Measurements from ENCODE around the gene CENPX.

Gene CENPX

GRCh38 chr17:81978524-81979298 lies 44.0 kb downstream of the CENPX start:
- Histone ChIP-seq H3K36me3 (ENCODE audit: control insufficient read depth, insufficient read depth, low read length) (peaks cover 17% of the 10 kb centered on the region), H3K27ac (ENCODE audit: low read depth, low read length) (no peak overlapping the region), H3K9me3 (ENCODE audit: control insufficient read depth, insufficient read depth, low read length) (no peaks in the 10 kb centered on the region), H3K4me1 (ENCODE audit: control insufficient read depth, insufficient read depth, low read length) (no peaks in the 10 kb centered on the region), H3K4me3 (ENCODE audit: low read depth, low read length) (peak overlapping the region; percentile 83; the same call in 1 of the 2 replicates), H3K9ac (ENCODE audit: low read depth, low read length) (no peak overlapping the region), H3K27me3 (ENCODE audit: control insufficient read depth, insufficient read depth, low read length) (peaks cover 24% of the 10 kb centered on the region)

GRCh38 chr17:81977211-81977808 lies 45.4 kb downstream of the CENPX start, which contains the start of gene ASPSCR1:
Gene ASPSCR1 (plus strand): TSS chr17:81977629. CDS start chr17:81977647, 18 bp downstream.
- Histone ChIP-seq H3K4me1 (ENCODE audit: control insufficient read depth, insufficient read depth, low read length) (no peaks in the 10 kb centered on the region), H3K4me3 (ENCODE audit: low read depth, low read length) (peak within 1 kb of the TSS; percentile 83), H3K9me3 (ENCODE audit: control insufficient read depth, insufficient read depth, low read length) (peaks cover 3% of the 10 kb centered on the region; the same call in 1 of the 2 replicates), H3K27ac (ENCODE audit: low read depth, low read length) (peak within 1 kb of the TSS; percentile 95), H3K9ac (ENCODE audit: low read depth, low read length) (peak within 1 kb of the TSS; percentile 94), H3K27me3 (ENCODE audit: control insufficient read depth, insufficient read depth, low read length) (peaks cover 24% of the 10 kb centered on the region), H3K36me3 (ENCODE audit: control insufficient read depth, insufficient read depth, low read length) (peaks cover 16% of the 10 kb centered on the region)

- no peak overlapping the region for H3K27ac ChIP-seq (ENCODE audit: low read depth, low read length)
- no peaks in the 10 kb centered on the region for H3K4me1 ChIP-seq (ENCODE audit: control insufficient read depth, insufficient read depth, low read length)
- H3K4me3 ChIP-seq (ENCODE audit: low read depth, low read length) = peak overlapping the region; percentile 83
- peaks cover 24% of the 10 kb centered on the region for H3K27me3 ChIP-seq (ENCODE audit: control insufficient read depth, insufficient read depth, low read length)
- H3K36me3 ChIP-seq (ENCODE audit: control insufficient read depth, insufficient read depth, low read length) = peaks cover 14% of the 10 kb centered on the region
- H3K9ac ChIP-seq (ENCODE audit: low read depth, low read length) = peak overlapping the region; percentile 59
- H3K9me3 ChIP-seq (ENCODE audit: control insufficient read depth, insufficient read depth, low read length) = peaks cover 3% of the 10 kb centered on the region; the same call in 1 of the 2 replicates
Observed at GRCh38 chr17:81976332-81977210, 46.1 kb downstream of the CENPX start.

- no peaks in the 10 kb centered on the region for H3K4me1 ChIP-seq (ENCODE audit: control insufficient read depth, insufficient read depth, low read length)
- no peak overlapping the region for H3K9ac ChIP-seq (ENCODE audit: low read depth, low read length)
- H3K27ac ChIP-seq (ENCODE audit: low read depth, low read length) = no peak overlapping the region
- H3K36me3 ChIP-seq (ENCODE audit: control insufficient read depth, insufficient read depth, low read length) = no peaks in the 10 kb centered on the region
- peaks cover 3% of the 10 kb centered on the region; the same call in 1 of the 2 replicates for H3K9me3 ChIP-seq (ENCODE audit: control insufficient read depth, insufficient read depth, low read length)
- H3K27me3 ChIP-seq (ENCODE audit: control insufficient read depth, insufficient read depth, low read length) = peaks cover 27% of the 10 kb centered on the region
- no peak overlapping the region for H3K4me3 ChIP-seq (ENCODE audit: low read depth, low read length)
Observed at GRCh38 chr17:81973432-81973831, 49.2 kb downstream of the CENPX start.

GRCh38 chr17:81968850-81969812 lies 53.5 kb downstream of the CENPX start:
- H3K36me3 ChIP-seq (ENCODE audit: control insufficient read depth, insufficient read depth, low read length) = no peaks in the 10 kb centered on the region
- H3K4me3 ChIP-seq (ENCODE audit: low read depth, low read length) = no peak overlapping the region
- no peak overlapping the region for H3K27ac ChIP-seq (ENCODE audit: low read depth, low read length)
- no peak overlapping the region for H3K9ac ChIP-seq (ENCODE audit: low read depth, low read length)
- H3K27me3 ChIP-seq (ENCODE audit: control insufficient read depth, insufficient read depth, low read length) = peaks cover 32% of the 10 kb centered on the region
- peaks cover 3% of the 10 kb centered on the region; the same call in 1 of the 2 replicates for H3K9me3 ChIP-seq (ENCODE audit: control insufficient read depth, insufficient read depth, low read length)
- peaks cover 14% of the 10 kb centered on the region for H3K4me1 ChIP-seq (ENCODE audit: control insufficient read depth, insufficient read depth, low read length)
